ENCODE results near the gene LRRN4CL. TPM values are rescaled to one million over a fixed set of nuclear protein-coding genes. Genes with fewer than 3 reads are reported as not detected.
"Not testable (repeated sequence)": the region's sequence is repeated elsewhere in the genome, so short reads cannot be mapped to it uniquely, and the experiment has no call there.

The LRRN4CL gene
- total RNA-seq, 4 donors from 2014 or later: 29.9 to 48.2 (median 39.2) TPM

DNA sequence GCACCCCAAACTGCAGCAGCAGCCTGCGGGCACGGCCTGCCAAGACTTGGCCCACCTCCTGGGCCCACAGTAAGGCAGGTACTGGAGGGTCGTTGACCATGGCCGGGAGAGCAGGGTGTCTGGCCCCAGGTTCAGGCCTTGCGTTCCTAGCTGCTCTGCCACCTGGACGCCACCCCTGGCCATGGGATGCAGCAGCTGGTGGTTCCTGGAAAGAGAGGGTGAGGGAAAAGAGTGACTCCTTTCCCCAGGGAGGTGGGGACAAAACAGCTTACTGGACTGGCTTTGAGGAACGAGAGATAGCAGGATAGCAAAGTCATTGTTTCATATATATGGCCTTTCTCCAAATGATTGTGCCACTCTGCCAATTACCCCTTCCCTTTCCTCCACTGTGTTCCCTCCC lies 16.1 kb upstream of the LRRN4CL start:
- WGBS: 46% methylated on average over 7 of the region's 7 CpGs
- no peak for DNase-seq (ENCODE audit: extremely low spot score)
- intact Hi-C loops (cut with DNase I): no loop called here

DNA sequence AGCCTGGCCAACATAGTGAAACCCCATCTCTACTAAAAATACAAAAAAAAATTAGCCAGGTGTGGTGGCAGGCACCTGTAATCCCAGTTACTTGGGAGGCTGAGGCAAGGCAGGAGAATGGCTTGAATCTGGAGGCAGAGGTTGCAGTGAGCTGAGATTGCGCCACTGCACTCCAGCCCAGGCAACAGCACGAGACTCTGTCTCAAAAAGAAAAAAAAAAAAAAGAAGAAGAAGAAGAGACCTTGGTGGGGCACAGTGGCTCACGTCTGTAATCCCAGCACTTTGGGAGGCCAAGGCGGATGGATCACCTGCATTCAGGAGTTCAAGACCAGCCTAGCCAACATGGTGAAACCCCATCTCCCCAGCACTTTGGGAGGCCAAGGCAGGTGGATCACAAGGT lies 14.6 kb upstream of the LRRN4CL start:
- 82% methylated on average over 4 of the region's 4 CpGs for WGBS
- H3K27me3 ChIP-seq; H3K27ac ChIP-seq (replicated peaks in 1 of 4); H3K4me3 ChIP-seq; DNase-seq (ENCODE audit: extremely low spot score); H3K9me3 ChIP-seq; intact Hi-C loops (cut with DNase I): not testable (repeated sequence)
- H3K36me3 ChIP-seq: peaks cover 0 to 28% (median 14%) of the 10 kb centered on the region in 4 donors
- peaks cover 26 to 36% (median 33%) of the 10 kb centered on the region in 4 donors for H3K4me1 ChIP-seq

More for the DNA sequence above, 16.1 kb upstream of the LRRN4CL start:
- Histone ChIP-seq H3K4me3 (peak overlapping the region; percentile 69 to 77 (median 74)), H3K9me3 (no peaks in the 10 kb centered on the region), H3K27me3 (no peaks in the 10 kb centered on the region), H3K36me3 (peaks cover 0 to 24% (median 14%) of the 10 kb centered on the region in 4 donors), H3K4me1 (peaks cover 33 to 46% (median 41%) of the 10 kb centered on the region in 4 donors), H3K27ac (replicated peaks in 1 of 4) (peak overlapping the region; percentile 78 to 95 (median 86))
- TF ChIP-seq EP300 (IDR thresholded peaks at IDR 0.05): no peak
- TF ChIP-seq POLR2AphosphoS5 (IDR thresholded peaks at IDR 0.05): no peak
- no peak for TF ChIP-seq POLR2A (IDR thresholded peaks at IDR 0.05; ENCODE audit: low read depth)
- TF ChIP-seq, protein P1, sequence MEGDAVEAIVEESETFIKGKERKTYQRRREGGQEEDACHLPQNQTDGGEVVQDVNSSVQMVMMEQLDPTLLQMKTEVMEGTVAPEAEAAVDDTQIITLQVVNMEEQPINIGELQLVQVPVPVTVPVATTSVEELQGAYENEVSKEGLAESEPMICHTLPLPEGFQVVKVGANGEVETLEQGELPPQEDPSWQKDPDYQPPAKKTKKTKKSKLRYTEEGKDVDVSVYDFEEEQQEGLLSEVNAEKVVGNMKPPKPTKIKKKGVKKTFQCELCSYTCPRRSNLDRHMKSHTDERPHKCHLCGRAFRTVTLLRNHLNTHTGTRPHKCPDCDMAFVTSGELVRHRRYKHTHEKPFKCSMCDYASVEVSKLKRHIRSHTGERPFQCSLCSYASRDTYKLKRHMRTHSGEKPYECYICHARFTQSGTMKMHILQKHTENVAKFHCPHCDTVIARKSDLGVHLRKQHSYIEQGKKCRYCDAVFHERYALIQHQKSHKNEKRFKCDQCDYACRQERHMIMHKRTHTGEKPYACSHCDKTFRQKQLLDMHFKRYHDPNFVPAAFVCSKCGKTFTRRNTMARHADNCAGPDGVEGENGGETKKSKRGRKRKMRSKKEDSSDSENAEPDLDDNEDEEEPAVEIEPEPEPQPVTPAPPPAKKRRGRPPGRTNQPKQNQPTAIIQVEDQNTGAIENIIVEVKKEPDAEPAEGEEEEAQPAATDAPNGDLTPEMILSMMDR (IDR thresholded peaks at IDR 0.05): no peak

DNA sequence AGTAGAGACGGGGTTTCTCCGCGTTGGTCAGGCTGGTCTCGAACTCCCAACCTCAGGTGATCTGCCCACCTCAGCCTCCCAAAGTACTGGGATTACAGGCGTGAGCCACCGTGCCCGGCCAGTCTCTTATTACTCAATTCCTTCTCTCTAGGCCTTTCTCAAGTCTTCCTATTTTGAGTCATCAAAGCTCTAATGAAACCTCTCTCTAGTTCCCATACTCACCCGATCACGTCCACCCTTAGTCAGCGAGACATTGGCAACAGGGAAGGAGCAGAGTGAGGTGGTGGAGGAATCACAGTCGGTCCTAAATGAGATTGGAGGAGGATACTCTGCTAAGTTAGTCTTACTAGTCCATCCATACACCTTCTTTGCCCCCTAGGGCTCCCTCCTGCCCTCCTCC lies 12.9 kb upstream of the LRRN4CL start:
- peaks cover 17 to 21% (median 20%) of the 10 kb centered on the region in 4 donors for H3K4me1 ChIP-seq
- H3K9me3 ChIP-seq: no peaks in the 10 kb centered on the region
- no peak overlapping the region for H3K4me3 ChIP-seq
- H3K36me3 ChIP-seq: peaks cover 0 to 28% (median 14%) of the 10 kb centered on the region in 4 donors
- TF ChIP-seq POLR2A (IDR thresholded peaks at IDR 0.05; ENCODE audit: low read depth) (no peak), POLR2AphosphoS5 (IDR thresholded peaks at IDR 0.05) (no peak), EP300 (IDR thresholded peaks at IDR 0.05) (no peak)
- TF ChIP-seq, protein P1 (IDR thresholded peaks at IDR 0.05): no peak
- H3K27ac ChIP-seq (replicated peaks in 1 of 4): no peak overlapping the region
- no peak for DNase-seq (ENCODE audit: extremely low spot score)
- WGBS: 92% methylated on average over 11 of the region's 11 CpGs
- no peaks in the 10 kb centered on the region for H3K27me3 ChIP-seq
- intact Hi-C loops (cut with DNase I): no loop called here

DNA sequence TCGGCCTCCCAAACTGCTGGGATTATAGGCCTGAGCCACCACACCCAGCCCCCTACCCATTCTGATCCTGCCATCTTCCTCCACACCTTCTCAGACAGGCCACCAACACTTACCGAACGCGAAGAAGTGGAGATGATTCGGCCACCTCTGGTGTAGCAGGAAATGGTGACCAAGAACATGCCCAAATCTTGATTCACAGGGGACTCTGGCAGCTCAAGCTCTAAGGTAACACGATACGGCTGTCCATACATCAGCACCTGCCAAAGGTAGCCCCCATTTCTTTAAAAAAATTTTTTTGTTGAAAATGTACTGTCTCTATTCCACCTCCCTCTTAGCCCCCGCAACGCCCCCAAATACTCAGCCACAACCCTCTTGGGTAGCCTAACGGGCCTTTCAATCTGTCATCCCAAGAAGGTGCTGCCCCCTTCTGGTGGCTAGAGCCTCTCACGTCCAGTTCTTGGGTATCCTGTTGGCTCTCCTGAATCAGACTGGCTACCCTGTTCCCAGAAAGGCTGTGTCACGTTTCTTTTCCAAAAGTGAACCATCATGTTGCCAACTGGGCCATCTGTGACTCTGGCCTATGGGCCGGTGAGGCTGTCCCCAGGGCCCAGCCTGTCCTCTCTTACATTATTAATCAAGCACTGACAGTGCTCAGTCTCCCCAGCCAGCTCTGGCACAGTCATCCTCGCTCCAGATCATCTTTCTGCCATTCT lies 5.3 kb upstream of the LRRN4CL start:
- peak overlapping the region in 1 of 4 donors; percentile 7 for H3K27ac ChIP-seq (replicated peaks in 1 of 4)
- DNase-seq (ENCODE audit: extremely low spot score): peak; percentile 93
- intact Hi-C loops (cut with DNase I): loop anchor here (5.0 kb wide), 1 partner anchor 312 kb away; no protein-coding TSS in a partner anchor

DNA sequence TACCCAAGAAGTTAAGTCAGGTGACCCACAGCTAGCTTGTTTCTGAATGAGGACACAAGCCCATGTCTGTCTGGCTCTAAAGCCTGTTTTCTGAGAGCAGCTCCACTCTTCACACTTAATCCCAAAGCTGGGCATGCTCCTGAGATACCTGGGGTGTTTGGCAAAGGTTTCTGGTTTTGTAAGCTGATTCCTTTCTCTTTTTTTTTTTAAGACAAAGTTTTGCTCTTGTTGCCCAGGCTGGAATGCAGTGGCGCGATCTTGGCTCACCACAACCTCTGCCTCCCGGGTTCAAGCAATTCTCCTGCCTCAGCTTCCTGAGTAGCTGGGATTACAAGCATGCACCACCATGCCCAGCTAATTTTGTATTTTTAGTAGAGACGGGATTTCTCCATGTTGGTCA lies 4.3 kb upstream of the LRRN4CL start:
- H3K27ac ChIP-seq (replicated peaks in 1 of 4); intact Hi-C loops (cut with DNase I); H3K27me3 ChIP-seq; H3K4me3 ChIP-seq; DNase-seq (ENCODE audit: extremely low spot score); H3K9me3 ChIP-seq: not testable (repeated sequence)
- Histone ChIP-seq H3K4me1 (peaks cover 8 to 31% (median 22%) of the 10 kb centered on the region in 4 donors), H3K36me3 (peaks cover 17 to 48% (median 37%) of the 10 kb centered on the region in 4 donors)
- 83% methylated on average over 4 of the region's 4 CpGs for WGBS

More for the DNA sequence above, 5.3 kb upstream of the LRRN4CL start:
- TF ChIP-seq POLR2A (IDR thresholded peaks at IDR 0.05; ENCODE audit: low read depth) (no peak), POLR2AphosphoS5 (IDR thresholded peaks at IDR 0.05) (peak; percentile 25 to 56)
- TF ChIP-seq, protein P1 (IDR thresholded peaks at IDR 0.05): peak; percentile 73 to 81 (median 79)
- H3K4me1 ChIP-seq: peaks cover 8 to 24% (median 16%) of the 10 kb centered on the region in 4 donors
- H3K36me3 ChIP-seq: peaks cover 17 to 48% (median 37%) of the 10 kb centered on the region in 4 donors
- H3K9me3 ChIP-seq: no peaks in the 10 kb centered on the region
- 44% methylated on average over 14 of the region's 14 CpGs for WGBS
- no peaks in the 10 kb centered on the region for H3K27me3 ChIP-seq
- H3K4me3 ChIP-seq: no peak overlapping the region
